GM18502 (cell line): ENCODE measurements around the gene KIF3B.

Experiments
- ATAC-seq: cut with Tn5 transposase; IDR thresholded peaks from one replicate; pipeline ENCODE4 v1.9.1; 2021; ENCODE audit warnings: mild to moderate bottlenecking; ENCODE audit not compliant: unreplicated experiment, poor library complexity

Gene KIF3B

GRCh38 chr20:32277361-32278198, at the start of gene KIF3B:
TSS of gene KIF3B (plus strand) at chr20:32277651. CDS start at chr20:32309778, 32,127 bp downstream.
- peak; percentile 78 for ATAC-seq

DNA sequence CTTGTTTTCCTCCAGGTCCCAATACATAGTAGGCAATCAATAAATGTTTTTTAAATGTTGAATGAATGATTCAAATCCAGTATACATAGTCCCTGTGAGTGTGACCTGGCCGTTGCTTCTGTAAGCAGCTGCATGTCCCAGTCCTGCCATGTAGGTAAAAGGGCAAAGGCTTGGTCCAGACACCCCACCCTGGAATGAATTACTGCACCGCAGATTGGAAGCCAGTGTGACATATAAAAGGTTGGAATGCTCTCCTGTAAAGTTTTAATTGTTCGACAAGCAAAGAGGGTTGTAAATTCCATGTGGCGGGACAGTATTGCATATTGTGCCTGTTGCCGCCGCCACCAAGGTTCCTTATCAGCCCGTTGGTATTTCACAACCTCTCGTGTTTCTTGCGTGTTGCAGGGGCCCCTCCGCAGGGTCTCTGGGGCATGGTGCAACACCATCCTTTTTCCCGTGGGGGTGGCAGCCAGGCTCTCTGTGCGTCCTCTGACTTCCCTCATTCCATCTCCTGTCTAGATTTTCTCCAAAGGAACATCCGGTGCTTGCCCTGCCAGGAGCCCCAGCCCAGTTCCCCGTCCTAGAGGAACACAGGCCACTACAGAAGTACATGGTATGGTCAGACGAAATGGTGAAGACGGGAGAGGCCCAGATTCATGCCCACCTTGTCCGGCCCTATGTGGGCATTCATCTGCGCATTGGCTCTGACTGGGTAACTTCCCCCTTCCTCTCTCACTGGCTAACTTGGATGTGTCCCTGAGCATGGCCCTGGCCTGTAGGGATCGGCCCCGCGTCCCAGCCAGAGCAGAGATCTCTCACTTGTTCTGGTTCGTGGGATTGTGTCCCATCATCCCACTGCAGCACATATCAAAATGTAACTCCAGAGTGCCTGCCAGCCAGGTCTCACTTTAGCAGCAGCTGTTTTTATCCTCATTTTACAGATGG, 49.4 kb upstream of the KIF3B start:
- ATAC-seq: no peak

DNA sequence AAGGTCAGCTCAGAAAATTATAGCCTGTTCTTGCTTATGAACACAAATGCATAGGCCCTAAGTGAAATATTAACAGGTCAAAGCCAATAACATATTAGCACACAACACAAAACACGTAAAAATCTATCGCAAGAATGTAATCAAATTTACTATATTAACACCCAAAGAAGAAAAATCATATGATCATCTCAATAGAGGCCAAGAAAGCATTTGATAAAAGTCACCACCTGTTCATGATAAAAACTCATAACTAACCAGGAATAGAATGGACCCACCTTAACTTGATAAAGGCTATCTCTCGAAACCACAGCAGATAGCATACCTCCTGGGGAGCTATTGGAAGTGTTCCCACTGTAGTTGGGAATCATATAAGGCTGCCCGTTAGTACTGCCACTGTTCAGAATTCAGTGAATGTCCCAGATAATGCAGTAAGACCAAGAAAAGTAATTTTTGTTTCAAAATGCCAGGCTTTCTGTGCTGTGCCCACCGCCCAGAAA, 48.2 kb upstream of the KIF3B start:
- no peak for ATAC-seq

GRCh38 chr20:32230707-32231106, 46.7 kb upstream of the KIF3B start:
- ATAC-seq: no peak

GRCh38 chr20:32231245-32231644, 46.2 kb upstream of the KIF3B start:
- ATAC-seq: no peak

DNA sequence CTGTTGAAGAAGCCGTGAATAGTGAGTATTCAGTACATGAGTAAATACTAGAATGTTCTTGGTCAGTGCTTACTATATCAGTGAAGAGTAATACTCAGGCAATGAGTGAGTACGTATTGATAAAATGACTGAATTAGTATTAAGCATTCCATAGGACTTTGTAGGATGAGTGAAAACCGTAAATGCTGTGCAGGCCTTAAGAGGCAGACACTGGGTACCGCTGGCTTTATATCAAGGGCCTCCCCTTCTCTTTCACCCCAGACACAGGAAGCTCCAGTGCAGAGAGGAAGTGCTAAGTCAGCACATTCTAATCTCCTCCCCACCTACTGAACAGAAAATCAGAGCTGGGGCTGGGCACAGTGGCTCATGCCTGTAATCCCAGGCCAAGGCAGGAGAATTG, 45.6 kb upstream of the KIF3B start:
- ATAC-seq: no peak

GRCh38 chr20:32232326-32232886, 45.0 kb upstream of the KIF3B start:
- ATAC-seq: no peak

DNA sequence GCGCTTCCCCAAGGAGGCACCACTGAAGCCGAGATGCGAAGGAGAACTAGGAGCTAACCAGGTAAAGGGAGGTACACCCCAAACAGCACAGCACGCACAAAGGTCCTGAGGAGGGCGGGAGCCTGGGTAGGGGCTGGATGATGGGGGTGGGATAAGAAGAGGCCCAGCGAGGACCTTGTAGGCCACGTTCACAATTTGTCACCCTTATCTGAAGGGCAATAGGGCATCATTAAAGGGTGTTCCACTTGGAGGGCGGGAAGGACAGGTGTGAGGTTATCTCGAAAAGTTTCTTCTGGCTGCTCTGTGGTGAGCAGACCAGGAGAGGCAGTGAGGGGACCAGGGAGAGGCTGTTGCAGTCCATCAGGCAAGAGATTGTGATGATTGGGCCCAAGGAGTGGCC, 44.2 kb upstream of the KIF3B start:
- no peak for ATAC-seq

DNA sequence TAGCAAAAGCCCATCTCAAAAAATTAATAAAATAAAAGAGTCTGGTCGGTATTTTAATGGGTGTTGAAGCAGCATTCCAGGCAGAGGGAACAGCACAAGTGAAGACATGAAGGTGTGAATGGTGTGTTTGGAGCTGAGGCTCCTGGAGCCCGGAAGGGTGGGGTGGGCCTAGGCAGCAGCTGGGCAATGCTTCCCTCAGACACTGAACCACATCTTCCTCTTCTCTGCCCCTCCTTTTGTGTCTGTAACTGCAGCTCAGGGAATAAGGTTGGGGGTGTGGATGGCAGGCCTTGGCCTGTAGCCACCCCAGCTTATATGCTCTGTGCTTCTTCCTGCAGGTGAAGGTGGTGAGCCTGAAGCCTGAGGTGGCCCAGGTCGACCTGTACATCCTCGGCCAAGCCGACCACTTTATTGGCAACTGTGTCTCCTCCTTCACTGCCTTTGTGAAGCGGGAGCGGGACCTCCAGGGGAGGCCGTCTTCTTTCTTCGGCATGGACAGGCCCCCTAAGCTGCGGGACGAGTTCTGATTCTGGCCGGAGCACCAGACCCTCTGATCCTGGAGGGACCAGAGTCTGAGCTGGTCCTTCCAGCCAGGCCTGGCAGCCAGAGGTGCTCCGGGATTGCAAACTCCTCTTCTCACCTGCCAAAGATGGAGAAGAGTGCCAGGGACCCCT, 43.2 kb upstream of the KIF3B start:
- no peak for ATAC-seq

GRCh38 chr20:32235331-32236047, 42.0 kb upstream of the KIF3B start:
- ATAC-seq: no peak

- no peak for ATAC-seq
Measured at GRCh38 chr20:32236048-32236533, 41.4 kb upstream of the KIF3B start.

DNA sequence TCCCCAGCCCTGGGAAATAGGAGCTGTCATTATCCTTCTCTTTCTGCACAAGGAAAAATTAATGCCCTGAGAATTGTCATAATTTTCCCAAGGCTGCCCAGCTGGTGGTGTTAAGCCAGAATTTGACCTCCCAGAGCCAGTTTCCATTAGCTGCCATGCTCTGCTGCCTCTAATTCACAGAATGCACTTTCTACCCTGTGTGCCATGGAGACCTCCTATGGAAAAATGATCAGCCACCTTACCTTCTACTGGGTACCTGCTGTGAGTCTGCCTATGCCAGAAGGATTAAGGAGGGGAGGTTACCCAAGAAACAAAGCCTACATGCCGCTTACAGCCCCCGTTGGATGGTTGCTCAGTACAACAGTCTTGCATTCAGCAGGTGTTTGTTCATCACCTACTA, 40.6 kb upstream of the KIF3B start:
- ATAC-seq: no peak

- no peak for ATAC-seq
Measured at GRCh38 chr20:32237419-32237818, 40.0 kb upstream of the KIF3B start.

DNA sequence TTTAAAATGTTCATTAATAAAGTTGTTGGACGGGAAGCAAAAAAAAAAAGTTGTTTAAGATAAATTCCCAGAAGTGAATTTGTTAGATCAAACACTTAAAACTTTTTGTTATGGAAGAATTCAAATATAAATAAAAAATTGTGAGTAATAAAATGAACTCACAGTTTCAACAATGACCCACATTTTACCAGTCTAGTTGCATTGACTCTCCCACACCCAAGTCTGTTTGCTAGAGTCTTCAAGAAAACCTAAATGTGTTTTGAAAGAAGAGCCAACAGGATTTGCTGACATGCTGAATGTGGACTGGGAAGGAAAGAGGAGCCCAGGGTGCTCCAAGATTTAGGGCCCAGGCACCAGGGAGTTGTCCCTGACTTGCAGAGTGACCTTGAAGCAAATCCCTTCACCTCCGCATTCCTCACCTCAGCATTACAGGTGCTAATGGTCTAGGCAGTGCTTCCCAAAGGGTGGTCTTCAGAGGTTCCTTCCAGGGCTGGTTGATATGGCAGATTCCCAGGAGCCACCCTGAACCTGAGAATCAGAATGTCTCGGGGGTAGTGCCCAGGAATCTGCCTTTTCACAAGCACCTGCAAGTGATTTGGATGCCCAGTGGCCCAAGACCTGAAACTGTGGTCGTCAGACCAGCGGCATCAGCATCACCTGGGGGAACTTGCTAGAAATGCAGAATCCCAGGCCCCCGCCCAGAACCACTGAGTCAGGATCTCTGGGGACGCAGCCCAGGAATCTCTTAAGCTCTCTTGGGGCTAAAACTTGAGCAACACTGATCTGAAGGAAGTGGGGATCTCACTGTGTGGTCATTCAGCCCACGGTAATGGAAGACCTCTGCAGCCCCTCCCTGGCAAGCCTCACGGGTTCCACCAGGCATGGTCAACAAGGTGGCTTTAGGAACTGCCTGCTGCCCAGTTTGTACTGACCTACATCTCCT, 38.7 kb upstream of the KIF3B start:
- no peak for ATAC-seq

DNA sequence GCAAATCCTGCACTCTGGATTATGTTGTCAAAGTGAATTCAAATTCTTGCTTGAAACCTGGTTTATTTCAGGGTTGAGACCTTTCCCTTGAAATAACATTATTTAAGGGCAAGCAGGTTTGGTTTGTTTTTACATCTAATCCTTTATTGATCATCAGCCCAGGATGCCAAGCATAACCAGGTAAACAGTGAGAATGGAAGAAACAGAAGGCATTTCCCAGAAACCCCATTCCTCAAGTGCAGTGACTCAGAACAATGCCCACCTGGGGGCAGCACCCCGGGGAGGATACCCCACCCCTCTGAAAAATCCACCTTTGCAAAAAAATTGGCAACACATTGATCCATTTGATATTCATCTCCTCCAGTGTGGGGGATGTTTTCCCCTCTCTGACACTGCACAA, 37.2 kb upstream of the KIF3B start:
- no peak for ATAC-seq

GRCh38 chr20:32241807-32242206, 35.6 kb upstream of the KIF3B start:
- ATAC-seq: no peak

- no peak for ATAC-seq
Measured at GRCh38 chr20:32244150-32244823, 33.2 kb upstream of the KIF3B start.

- no peak for ATAC-seq
Measured at GRCh38 chr20:32244959-32245358, 32.5 kb upstream of the KIF3B start.
